Heart right ventricle (tissue), 16 donors: ENCODE data around the gene PXDN. TPM values are rescaled to one million over a fixed set of nuclear protein-coding genes. Genes with fewer than 3 reads are reported as not detected.
"Not testable (repeated sequence)": the region's sequence is repeated elsewhere in the genome, so short reads cannot be mapped to it uniquely, and the experiment has no call there.

Source experiments
- ATAC-seq, 8 donors: fragments of 200-7000 bp; cut with Tn5 transposase; one replicate each; pipeline ENCODE4 v1.9.1; 2020; ENCODE audit warnings: mild to moderate bottlenecking in 8 of 8, moderate library complexity in 8 of 8, moderate number of reproducible peaks in 1 of 8
- DNase-seq, 2 donors: peaks; one replicate each; pipeline ENCODE4 v3.0.0-alpha.2; 2020
- H3K27ac ChIP-seq, 10 donors: fragments of 200-600 bp; sonication (generic) in 2 of 10; one replicate each; pipeline versions ENCODE4 v1.5.0 to v1.8.0; 2020 to 2022; ENCODE audit warnings: mild to moderate bottlenecking in 3 of 10
- H3K27me3 ChIP-seq, 7 donors: fragments of 200-600 bp; one replicate each; pipeline ENCODE4 v1.8.0; 2021 to 2022; ENCODE audit warnings: mild to moderate bottlenecking in 2 of 7
- H3K36me3 ChIP-seq, 9 donors: fragments of 200-600 bp; sonication (generic) in 1 of 9; one replicate each; pipeline versions ENCODE4 v1.5.0 to v1.8.0; 2020 to 2022; ENCODE audit warnings: mild to moderate bottlenecking in 2 of 9
- H3K4me1 ChIP-seq, 9 donors: fragments of 200-600 bp; sonication (generic) in 1 of 9; one replicate each; pipeline versions ENCODE4 v1.5.0 to v1.8.0; 2020 to 2022; ENCODE audit warnings: mild to moderate bottlenecking in 4 of 9
- H3K4me3 ChIP-seq, 10 donors: fragments of 200-600 bp; sonication (generic) in 2 of 10; one replicate each; pipeline versions ENCODE4 v1.5.0 to v1.8.0; 2020 to 2022; ENCODE audit warnings: mild to moderate bottlenecking in 7 of 10, moderate library complexity in 2 of 10
- H3K9me3 ChIP-seq, 11 donors: fragments of 200-600 bp in 10 of 11; sonication (generic) in 2 of 11; one replicate each; pipeline versions ENCODE4 v1.5.0 to v1.8.0; 2013 to 2022; ENCODE audit warnings: mild to moderate bottlenecking in 2 of 11, control low read depth in 1 of 11, moderate library complexity in 1 of 11
- CTCF ChIP-seq, 9 donors: fragments of 200-600 bp; sonication (generic) in 2 of 9; IDR thresholded peaks; one replicate each; pipeline versions ENCODE4 v1.5.0 to v1.8.0; 2021 to 2022; ENCODE audit warnings: antibody characterized with exemption in 9 of 9, mild to moderate bottlenecking in 5 of 9, moderate library complexity in 1 of 9
- WGBS, 2 donors: extraction: QIAGEN DNeasy Blood & Tissue Kit; methylation state at CpG; one replicate each; pipeline ENCODE4 v1.1.7; 2013; ENCODE audit warnings: inconsistent platforms in 1 of 2; 5-methylcytosine and 5-hydroxymethylcytosine counted together
- intact Hi-C, 10 donors: fragments of 100-400 bp; cut with DNase I; formaldehyde crosslinking; loops; one replicate each; pipeline versions ENCODE4 v1.11.1 to v1.14.2; 2022
- polyA plus RNA-seq, 2 donors: library from polyadenylated mRNA; stranded (reverse); fragments of 200-250 nt; gene quantifications; one replicate each; pipeline ENCODE4 v1.2.3, GENCODE V29; 2013
- total RNA-seq, 10 donors: library from RNA; stranded (reverse); fragmentation: NEBNext Ultra II Directional in 3 of 10; extraction: Animal tissue kit (Norgen Biotek cat#: 25700) in 3 of 10; gene quantifications; one replicate each; pipeline versions ENCODE4 v1.2.1 to v1.2.4, GENCODE V29; 2021 to 2023
- donor health status: Arrhythmogenic right ventricular cardiomyopathy.
- donor health status: ischemic (EF 13 %, LVEDD 7.1; RV severe dilation, severe dysfunction).
- donor health status: healthy with polysubstance abuse.
- donor health status: DM: no; HTN: yes; CAD: no.
- donor health status: DM: no; HTN: no; CAD: no.
- donor health status: ischemic (EF 25% LVEDD 6.9; RV normal size, moderate dysfunction).
- donor health status: ischemic (EF 25% LVEDD 5.7; RV mildly dilated, moderate dysfunction).
- donor health status: healthy.
- donor health status: DM: yes; HTN: yes; CAD: no.
- donor health status: Ischemic cardiomyopathy.
- donor health status: ischemic (EF 35%, LVEDD 5.7; RV mildly dilated, moderate dysfunction).
- donor health status: nonischemic (EF 11% LVEDD 7.7; RV severe dilation, severe dysfunction).
- donor health status: DM: yes; HTN: yes; CAD: no.
- donor health status: PGD.
- donor health status: ischemic (EF 29% LVEDD 5.4; RV normal size, mild dysfunction).
- donor health status: nonischemic (EF 23%, LVEDD 6.1; RV moderate dilation, normal function).

Gene PXDN
- total and polyA plus RNA-seq, 12 donors = 7.8 to 65.0 (median 18.9) TPM

- intact Hi-C loops = loop anchor here in 1 of 10 donors (2.0 kb wide), 1 partner anchor 61 kb away; no protein-coding TSS in a partner anchor
- DNase-seq (no peak), ATAC-seq (peak in 4 of 8 donors; percentile 11 to 42 (median 19))
- H3K9me3 ChIP-seq = no peaks in the 10 kb centered on the region
- H3K27ac ChIP-seq = no peak overlapping the region
- H3K4me3 ChIP-seq = no peak overlapping the region
- WGBS, 2 donors = 81 to 82% methylated on average over 20 of the region's 20 CpGs
- peaks cover 0 to 5% (median 0%) of the 10 kb centered on the region in 7 donors for H3K27me3 ChIP-seq
- peaks cover 0 to 90% (median 14%) of the 10 kb centered on the region in 9 donors for H3K36me3 ChIP-seq
- TF ChIP-seq CTCF (IDR thresholded peaks at IDR 0.05) = no peak
- peaks cover 0 to 30% (median 4%) of the 10 kb centered on the region in 9 donors for H3K4me1 ChIP-seq
Observed at GRCh38 chr2:1681323-1682180, 62.8 kb downstream of the PXDN start.

DNA sequence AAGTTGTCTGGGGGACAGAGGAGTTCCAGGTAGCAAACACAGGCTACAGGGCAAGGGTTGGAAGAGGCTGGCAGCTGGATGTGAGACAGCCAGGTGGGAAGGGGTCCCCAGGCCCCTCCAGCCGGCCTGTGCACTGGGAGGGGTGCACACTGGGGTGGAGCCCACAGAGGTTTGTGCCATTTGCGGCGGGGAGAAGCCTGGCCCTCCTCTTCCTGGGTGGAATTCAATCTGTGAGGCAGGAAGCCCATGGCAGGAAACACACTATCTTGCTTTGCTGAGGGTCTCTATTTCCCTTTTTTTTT is 63.3 kb downstream of the PXDN start:
- Histone ChIP-seq H3K4me1 (peaks cover 0 to 24% (median under 1%) of the 10 kb centered on the region in 9 donors), H3K27ac (no peak overlapping the region), H3K36me3 (peaks cover 0 to 90% (median 20%) of the 10 kb centered on the region in 9 donors), H3K27me3 (peaks cover 0 to 5% (median 0%) of the 10 kb centered on the region in 7 donors), H3K9me3 (no peaks in the 10 kb centered on the region), H3K4me3 (no peak overlapping the region)
- no peak for DNase-seq
- intact Hi-C loops = no loop called here
- no peak for TF ChIP-seq CTCF (IDR thresholded peaks at IDR 0.05)
- 38 to 57% methylated on average over 3 of the region's 3 CpGs for WGBS, 2 donors
- ATAC-seq = peak in 1 of 8 donors; percentile 15

DNA sequence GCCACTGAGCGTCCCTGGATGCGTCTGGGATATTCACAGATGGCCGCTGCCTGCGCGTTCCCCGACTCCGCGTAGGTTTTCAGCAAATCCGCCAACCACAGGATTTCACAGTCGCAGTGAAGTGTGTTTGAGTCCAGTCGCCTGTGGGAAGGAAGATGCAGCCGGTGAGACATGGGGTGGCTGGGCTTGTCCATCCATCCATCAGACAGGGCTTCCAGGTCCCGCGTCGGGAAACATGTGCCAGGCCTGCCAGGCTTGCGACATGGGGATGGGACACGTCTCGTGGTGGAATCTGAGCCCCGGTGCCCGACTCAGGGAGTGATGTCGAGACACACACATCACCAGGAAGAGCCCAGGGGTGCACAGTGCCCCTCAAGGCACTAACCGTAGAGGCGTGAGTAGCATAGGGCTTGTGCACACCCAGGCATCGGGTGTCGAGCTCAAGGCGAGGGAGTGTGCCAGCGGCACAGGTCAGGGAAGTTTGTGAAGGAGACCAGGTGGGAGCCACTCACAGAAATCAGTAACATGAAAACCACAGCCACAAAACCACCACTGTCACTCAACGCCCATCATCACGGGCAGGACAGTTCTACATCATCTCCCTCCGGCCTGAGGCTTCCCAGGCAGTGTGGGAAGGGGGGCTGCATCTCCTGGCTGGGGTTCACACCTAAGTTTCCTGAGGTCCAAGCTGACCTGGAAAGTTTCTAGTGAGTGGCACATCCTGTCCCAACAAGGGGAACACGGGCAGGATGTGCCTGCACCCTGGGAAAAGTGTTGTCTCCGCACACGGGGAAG is 63.9 kb downstream of the PXDN start:
- intact Hi-C loops = no loop called here
- H3K36me3 ChIP-seq = peaks cover 0 to 91% (median 20%) of the 10 kb centered on the region in 9 donors

GRCh38 chr2:1679488-1680039 is 64.8 kb downstream of the PXDN start:
- intact Hi-C loops, H3K9me3 ChIP-seq, H3K27ac ChIP-seq, H3K4me3 ChIP-seq, H3K27me3 ChIP-seq, DNase-seq, ATAC-seq: not testable (repeated sequence)
- WGBS, 2 donors = 89 to 97% methylated on average over 11 of the region's 11 CpGs
- Histone ChIP-seq H3K4me1 (peaks cover 0 to 17% (median 0%) of the 10 kb centered on the region in 9 donors), H3K36me3 (peaks cover 0 to 97% (median 20%) of the 10 kb centered on the region in 9 donors)

More for the DNA sequence above, 63.9 kb downstream of the PXDN start:
- no peak for DNase-seq
- H3K4me3 ChIP-seq = no peak overlapping the region
- 90 to 91% methylated on average over 33 of the region's 33 CpGs for WGBS, 2 donors
- H3K27me3 ChIP-seq = peaks cover 0 to 5% (median 0%) of the 10 kb centered on the region in 7 donors
- ATAC-seq = peak in 2 of 8 donors; percentile 24 to 25
- H3K4me1 ChIP-seq = peaks cover 0 to 19% (median 0%) of the 10 kb centered on the region in 9 donors
- no peak overlapping the region for H3K27ac ChIP-seq
- no peaks in the 10 kb centered on the region for H3K9me3 ChIP-seq
- no peak for TF ChIP-seq CTCF (IDR thresholded peaks at IDR 0.05)

DNA sequence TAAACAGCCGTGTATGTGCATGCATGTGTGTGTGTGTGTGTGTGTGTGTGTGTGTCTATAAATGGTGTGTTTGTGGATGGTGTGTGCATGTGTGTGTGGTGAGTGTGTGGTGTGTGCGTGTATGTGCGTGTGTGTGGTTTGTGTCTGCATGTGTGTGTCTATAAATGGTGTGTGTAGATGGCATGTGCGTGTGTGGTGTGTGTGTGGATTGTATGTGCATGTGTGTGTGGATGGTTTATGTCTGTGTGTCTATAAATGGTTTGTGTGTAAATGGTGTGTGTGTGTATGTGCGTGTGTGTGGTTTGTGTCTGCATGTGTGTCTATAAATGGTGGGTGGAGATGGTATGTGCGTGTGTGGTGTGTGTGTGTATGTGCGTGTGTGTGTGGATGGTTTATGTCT is 65.2 kb downstream of the PXDN start:
- H3K27ac ChIP-seq, H3K4me3 ChIP-seq, H3K27me3 ChIP-seq, DNase-seq, ATAC-seq, H3K9me3 ChIP-seq, intact Hi-C loops: not testable (repeated sequence)
- H3K36me3 ChIP-seq = peaks cover 0 to 98% (median 23%) of the 10 kb centered on the region in 9 donors
- 88 to 96% methylated on average over 7 of the region's 7 CpGs for WGBS, 2 donors
- peaks cover 0 to 17% (median 0%) of the 10 kb centered on the region in 9 donors for H3K4me1 ChIP-seq
